GM19025 (cell line): ENCODE measurements around the gene CDH10.

Experiments
- ATAC-seq: cut with Tn5 transposase; IDR thresholded peaks from one replicate; pipeline ENCODE4 v1.9.1; 2021; ENCODE audit warnings: mild to moderate bottlenecking, low read depth, moderate library complexity; ENCODE audit not compliant: unreplicated experiment

Gene CDH10

GRCh38 chr5:24492229-24492628 lies 152.5 kb downstream of the CDH10 start:
- no peak for ATAC-seq

- ATAC-seq = no peak
Measured at GRCh38 chr5:24491490-24491889, 153.3 kb downstream of the CDH10 start.

GRCh38 chr5:24487368-24488229 lies 157.2 kb downstream of the CDH10 start:
- ATAC-seq = no peak

GRCh38 chr5:24480952-24481351 lies 163.8 kb downstream of the CDH10 start:
- ATAC-seq = no peak

GRCh38 chr5:24477958-24478357 lies 166.8 kb downstream of the CDH10 start:
- no peak for ATAC-seq

GRCh38 chr5:24475101-24475500 lies 169.7 kb downstream of the CDH10 start:
- ATAC-seq = no peak

- no peak for ATAC-seq
Measured at GRCh38 chr5:24474685-24475084, 170.1 kb downstream of the CDH10 start.

- ATAC-seq = no peak
Measured at GRCh38 chr5:24472518-24472917, 172.3 kb downstream of the CDH10 start.

- no peak for ATAC-seq
Measured at GRCh38 chr5:24444414-24444813, 200.4 kb downstream of the CDH10 start.

- no peak for ATAC-seq
Measured at GRCh38 chr5:24439465-24439864, 205.3 kb downstream of the CDH10 start.
